Type B pancreatic cell (in vitro differentiated cells): ENCODE results near the gene RNF144A. TPM values are rescaled to one million over a fixed set of nuclear protein-coding genes. Genes with fewer than 3 reads are reported as not detected.

Experiments
- DNase-seq: peaks from one replicate; pipeline ENCODE4 v3.0.0; 2021; ENCODE audit warnings: mixed read lengths; ENCODE audit not compliant: unreplicated experiment; ENCODE audit errors: extremely low spot score
- H3K27ac Mint-ChIP-seq: 2 replicates; pipeline ENCODE4 v1.8.0; 2021; ENCODE audit warnings: mild to moderate bottlenecking, mixed read lengths
- H3K27me3 Mint-ChIP-seq: 2 replicates; pipeline ENCODE4 v1.8.0; 2021; ENCODE audit warnings: mixed read lengths
- H3K36me3 Mint-ChIP-seq: 2 replicates; pipeline ENCODE4 v1.8.0; 2021; ENCODE audit warnings: mixed read lengths
- H3K4me1 Mint-ChIP-seq: one replicate; pipeline ENCODE4 v1.8.0; 2021; ENCODE audit warnings: mixed read lengths; ENCODE audit not compliant: unreplicated experiment
- H3K4me3 Mint-ChIP-seq: 2 replicates; pipeline ENCODE4 v1.8.0; 2021; ENCODE audit warnings: mild to moderate bottlenecking, mixed read lengths
- H3K9me3 Mint-ChIP-seq: 2 replicates; pipeline ENCODE4 v1.8.0; 2021; ENCODE audit warnings: mixed read lengths
- CTCF ChIP-seq: fragments of 200-600 bp; sonication (generic); conservative IDR thresholded peaks from 2 replicates; pipeline ENCODE4 v1.5.0; 2021; ENCODE audit warnings: antibody characterized with exemption, mild to moderate bottlenecking
- total RNA-seq: library from RNA; stranded (reverse); gene quantifications from 2 replicates; pipeline ENCODE4 v1.2.1, GENCODE V29; 2021; ENCODE audit warnings: low replicate concordance

The RNF144A gene
- total RNA-seq, 1 donor from 2014 or later: 35.6 TPM

GRCh38 chr2:6878549-6878948 lies 38.7 kb upstream of the RNF144A start:
- Mint-ChIP-seq H3K27me3 (peaks cover 9% of the 10 kb centered on the region), H3K4me1 (no peaks in the 10 kb centered on the region)

GRCh38 chr2:6879011-6879410 lies 38.2 kb upstream of the RNF144A start:
- peaks cover 13% of the 10 kb centered on the region for H3K27me3 Mint-ChIP-seq
- peaks cover 5% of the 10 kb centered on the region for H3K9me3 Mint-ChIP-seq
- H3K4me1 Mint-ChIP-seq: peaks cover 4% of the 10 kb centered on the region
- DNase-seq: no peak
- H3K36me3 Mint-ChIP-seq: no peaks in the 10 kb centered on the region
- H3K27ac Mint-ChIP-seq: no peak overlapping the region
- TF ChIP-seq CTCF: no peak
- no peak overlapping the region for H3K4me3 Mint-ChIP-seq

More at GRCh38 chr2:6878549-6878948, 38.7 kb upstream of the RNF144A start:
- no peaks in the 10 kb centered on the region for H3K36me3 Mint-ChIP-seq
- no peak for TF ChIP-seq CTCF
- H3K9me3 Mint-ChIP-seq: peaks cover 5% of the 10 kb centered on the region
- no peak for DNase-seq
- no peak overlapping the region for H3K27ac Mint-ChIP-seq
- H3K4me3 Mint-ChIP-seq: no peak overlapping the region

GRCh38 chr2:6880200-6880733 lies 36.9 kb upstream of the RNF144A start:
- peaks cover 5% of the 10 kb centered on the region for H3K9me3 Mint-ChIP-seq
- no peaks in the 10 kb centered on the region for H3K36me3 Mint-ChIP-seq
- H3K27me3 Mint-ChIP-seq: peaks cover 15% of the 10 kb centered on the region
- TF ChIP-seq CTCF: no peak
- peaks cover 6% of the 10 kb centered on the region for H3K4me1 Mint-ChIP-seq
- H3K4me3 Mint-ChIP-seq: no peak overlapping the region
- H3K27ac Mint-ChIP-seq: no peak overlapping the region
- DNase-seq: no peak

- Mint-ChIP-seq H3K36me3 (no peaks in the 10 kb centered on the region), H3K27me3 (peaks cover 15% of the 10 kb centered on the region), H3K9me3 (peaks cover 5% of the 10 kb centered on the region), H3K27ac (no peak overlapping the region), H3K4me1 (peaks cover 6% of the 10 kb centered on the region), H3K4me3 (no peak overlapping the region)
- no peak for DNase-seq
- TF ChIP-seq CTCF: no peak
Measured at GRCh38 chr2:6881046-6881445, 36.2 kb upstream of the RNF144A start.

GRCh38 chr2:6881516-6881915 lies 35.7 kb upstream of the RNF144A start:
- Mint-ChIP-seq H3K27me3 (peaks cover 15% of the 10 kb centered on the region), H3K9me3 (peaks cover 5% of the 10 kb centered on the region), H3K27ac (no peak overlapping the region), H3K4me1 (peaks cover 6% of the 10 kb centered on the region), H3K36me3 (no peaks in the 10 kb centered on the region), H3K4me3 (no peak overlapping the region)
- no peak for TF ChIP-seq CTCF
- no peak for DNase-seq
